BLaER1 treated with 17β-estradiol and CSF1 and Interleukin-3, amounts not matched to agents 10 nM and 100 nM (cell line): Measurements from ENCODE around the gene REEP6.

ENCODE experiments used
- H3K27ac ChIP-seq, 11 experiments: shearing (Covaris generic); formaldehyde crosslinking; 2 replicates each; pipeline ENCODE4 v1.8.1; 2022
- H3K27me3 ChIP-seq, 11 experiments: shearing (Covaris generic); formaldehyde crosslinking; 2 replicates each; pipeline ENCODE4 v1.8.1; 2022
- H3K36me3 ChIP-seq, 11 experiments: shearing (Covaris generic); formaldehyde crosslinking; 2 replicates each; pipeline ENCODE4 v1.8.1; 2022
- H3K4me1 ChIP-seq, 10 experiments: shearing (Covaris generic); formaldehyde crosslinking; 2 replicates each; pipeline ENCODE4 v1.8.1; 2022
- H3K4me2 ChIP-seq, 11 experiments: shearing (Covaris generic); formaldehyde crosslinking; 2 replicates each; pipeline ENCODE4 v1.8.1; 2022
- H3K4me3 ChIP-seq, 10 experiments: shearing (Covaris generic); formaldehyde crosslinking; 2 replicates each; pipeline ENCODE4 v1.8.1; 2022
- H3K9ac ChIP-seq, 11 experiments: shearing (Covaris generic); formaldehyde crosslinking; 2 replicates each; pipeline ENCODE4 v1.8.1; 2022
- H3K9me3 ChIP-seq, 11 experiments: shearing (Covaris generic); formaldehyde crosslinking; replicated peaks in 1 of 11; 2 replicates each; pipeline ENCODE4 v1.8.1; 2022
- H4K20me1 ChIP-seq, 11 experiments: shearing (Covaris generic); formaldehyde crosslinking; 2 replicates each; pipeline ENCODE4 v1.8.1; 2022
- Cebpa-rat ChIP-seq, 11 experiments: shearing (Covaris generic); IDR thresholded peaks; 2 replicates each; pipeline ENCODE4 v1.8.1; 2022

REEP6 gene

DNA sequence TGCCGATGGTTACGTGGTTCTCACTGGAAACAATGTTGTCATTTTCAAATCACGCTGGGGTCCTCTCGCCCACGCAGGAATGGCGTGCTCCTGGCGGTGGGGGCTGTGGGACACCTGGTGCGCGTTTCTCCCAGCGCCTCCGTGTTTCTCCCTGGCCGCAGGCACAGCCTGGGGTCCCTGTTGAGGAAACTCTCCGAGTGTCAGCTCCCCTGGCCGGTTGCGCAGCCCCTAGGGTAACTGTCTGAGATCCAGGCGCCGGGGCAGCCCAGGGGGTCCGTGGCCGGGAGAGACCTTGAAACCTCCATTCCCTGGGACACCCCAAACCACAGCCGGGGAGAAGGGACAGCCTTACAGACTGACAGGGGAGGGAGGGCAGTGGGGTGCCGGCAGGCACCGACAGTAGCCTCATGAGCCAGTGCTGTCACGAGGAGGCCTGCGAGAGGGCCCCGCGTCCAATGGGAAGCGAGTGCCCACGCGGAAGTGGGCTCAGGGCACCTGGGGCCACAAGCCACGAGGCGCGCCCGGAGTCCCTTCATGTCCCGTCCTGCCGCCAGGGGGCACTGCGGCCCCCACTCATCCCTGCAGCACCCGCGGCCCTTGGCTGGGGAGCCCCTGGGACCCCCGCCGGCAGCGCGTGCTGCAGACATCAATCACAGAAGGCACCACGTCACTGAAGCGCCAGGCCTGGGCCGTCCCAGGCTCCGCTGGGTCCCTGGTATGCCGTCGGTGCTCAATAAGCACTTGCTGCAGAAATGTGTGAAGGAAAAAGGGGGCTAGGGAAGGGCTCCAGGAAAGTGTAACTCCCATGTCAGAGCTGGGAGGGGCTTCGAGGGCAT lies 12.3 kb downstream of the REEP6 start:
- peaks cover 16 to 40% (median 23%) of the 10 kb centered on the region in 10 experiments for H3K4me1 ChIP-seq
- H3K27ac ChIP-seq, result 0 out of 22 replicates have a peak overlapping the region, but pooled peaks of 1 of the 11 experiments have one; percentile 20
- no peaks in the 10 kb centered on the region; a peak in 1 of 22 replicates for H4K20me1 ChIP-seq
- H3K4me2 ChIP-seq, result peak overlapping the region; percentile 19 to 80 (median 53); a peak in 21 of 22 replicates
- H3K9me3 ChIP-seq, result peaks cover 0 to 25% (median 9%) of the 10 kb centered on the region in 11 experiments; a peak in 15 of 22 replicates
- H3K4me3 ChIP-seq, result no peak overlapping the region; a peak in 1 of 20 replicates
- 0 out of 22 replicates have a peak overlapping the region, but pooled peaks of 1 of the 11 experiments have one; percentile 31 for H3K9ac ChIP-seq
- TF ChIP-seq Cebpa-rat (IDR thresholded peaks at IDR 0.05), result no peak
- no peaks in the 10 kb centered on the region for H3K36me3 ChIP-seq
- H3K27me3 ChIP-seq, result peaks cover 11 to 32% (median 26%) of the 10 kb centered on the region in 11 experiments; a peak in 21 of 22 replicates

- no peaks in the 10 kb centered on the region for H3K36me3 ChIP-seq
- peaks cover 14 to 42% (median 30%) of the 10 kb centered on the region in 10 experiments for H3K4me1 ChIP-seq
- H3K9ac ChIP-seq, result no peak overlapping the region
- no peak overlapping the region; a peak in 1 of 20 replicates for H3K4me3 ChIP-seq
- H3K27ac ChIP-seq, result no peak overlapping the region
- H3K4me2 ChIP-seq, result peak overlapping the region; percentile 19 to 80 (median 53); a peak in 20 of 22 replicates
- no peaks in the 10 kb centered on the region; a peak in 1 of 22 replicates for H4K20me1 ChIP-seq
- H3K9me3 ChIP-seq, result peaks cover 0 to 25% (median 9%) of the 10 kb centered on the region in 11 experiments; a peak in 15 of 22 replicates
- no peak for TF ChIP-seq Cebpa-rat (IDR thresholded peaks at IDR 0.05)
- H3K27me3 ChIP-seq, result peaks cover 11 to 32% (median 26%) of the 10 kb centered on the region in 11 experiments; a peak in 21 of 22 replicates
These were observed 13.2 kb downstream of the REEP6 start for GRCh38 chr19:1503925-1504773.

DNA sequence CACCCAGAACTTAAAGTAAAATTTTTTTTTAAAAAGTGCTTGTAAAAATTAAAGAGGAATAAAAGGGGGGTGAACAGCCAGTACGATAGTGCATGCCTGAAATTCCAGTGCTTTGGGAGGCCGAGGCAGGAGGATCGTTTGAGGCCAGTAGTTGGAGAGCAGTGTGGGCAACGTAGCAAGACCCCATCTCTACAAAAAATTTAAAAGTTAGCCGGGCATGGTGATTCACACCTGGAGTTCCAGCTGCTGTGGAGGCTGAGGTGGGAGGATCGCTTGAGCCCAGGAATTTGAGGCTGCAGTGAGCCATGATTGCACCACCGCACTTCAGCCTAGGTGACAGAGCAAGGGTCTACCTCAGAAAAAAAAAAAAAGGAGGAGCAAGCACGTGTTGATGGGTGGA lies 14.0 kb downstream of the REEP6 start:
- no peak overlapping the region for H3K4me3 ChIP-seq
- H3K9me3 ChIP-seq, result peaks cover 0 to 17% (median 5%) of the 10 kb centered on the region in 11 experiments; a peak in 15 of 22 replicates
- TF ChIP-seq Cebpa-rat (IDR thresholded peaks at IDR 0.05), result no peak

GRCh38 chr19:1505991-1506881 lies 15.3 kb downstream of the REEP6 start:
- Histone ChIP-seq H3K27me3 (peaks cover 27 to 48% (median 43%) of the 10 kb centered on the region in 11 experiments), H3K4me2 (peak overlapping the region in 3 of 11 experiments; percentile 74 to 80 (median 77); a peak in 1 of 22 replicates), H3K36me3 (no peaks in the 10 kb centered on the region), H3K27ac (no peak overlapping the region), H3K4me3 (no peak overlapping the region), H3K9me3 (peaks cover 0 to 13% (median 0%) of the 10 kb centered on the region in 11 experiments; a peak in 5 of 22 replicates), H3K4me1 (peaks cover 24 to 55% (median 46%) of the 10 kb centered on the region in 10 experiments), H3K9ac (no peak overlapping the region), H4K20me1 (peaks cover 0 to 11% (median 0%) of the 10 kb centered on the region in 11 experiments; a peak in 5 of 22 replicates)
- no peak for TF ChIP-seq Cebpa-rat (IDR thresholded peaks at IDR 0.05)

More for the DNA sequence above, 14.0 kb downstream of the REEP6 start:
- Histone ChIP-seq H3K4me1 (peaks cover 19 to 50% (median 38%) of the 10 kb centered on the region in 10 experiments), H4K20me1 (peaks cover 0 to 4% (median 0%) of the 10 kb centered on the region in 11 experiments; a peak in 2 of 22 replicates), H3K36me3 (no peaks in the 10 kb centered on the region), H3K27ac (no peak overlapping the region), H3K9ac (no peak overlapping the region), H3K4me2 (no peak overlapping the region), H3K27me3 (peaks cover 15 to 36% (median 31%) of the 10 kb centered on the region in 11 experiments; a peak in 21 of 22 replicates)

DNA sequence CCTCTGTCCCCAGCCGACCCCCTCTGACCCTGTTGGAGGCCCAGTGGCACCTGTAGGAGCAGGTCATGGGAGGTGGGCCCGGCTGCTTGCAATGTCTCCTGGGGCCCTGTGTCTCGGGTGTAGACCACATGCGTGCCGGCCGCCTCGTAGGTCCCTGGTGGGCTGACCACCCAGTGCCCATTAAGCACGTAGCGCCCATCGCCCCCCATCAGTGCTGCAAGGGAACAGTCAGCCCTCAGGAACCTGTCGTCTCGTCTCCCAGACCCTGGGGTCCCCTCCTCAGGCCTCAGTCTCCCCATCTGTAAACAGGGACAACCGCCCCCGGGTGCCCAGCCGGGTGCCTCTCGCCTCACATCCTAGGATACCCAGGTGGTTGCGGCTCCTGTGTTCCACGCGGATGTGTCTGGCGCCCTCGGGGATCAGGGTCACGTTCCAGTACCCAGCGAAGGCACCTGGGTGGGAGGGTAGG lies 16.2 kb downstream of the REEP6 start:
- peaks cover 24 to 59% (median 50%) of the 10 kb centered on the region in 10 experiments for H3K4me1 ChIP-seq
- H3K36me3 ChIP-seq, result no peaks in the 10 kb centered on the region
- H3K4me3 ChIP-seq, result peak overlapping the region in 8 of 10 experiments; percentile 34 to 69 (median 60); a peak in 17 of 20 replicates
- peak overlapping the region; percentile 63 to 85 (median 76); a peak in 21 of 22 replicates for H3K27ac ChIP-seq
- peaks cover 0 to 13% (median 0%) of the 10 kb centered on the region in 11 experiments; a peak in 5 of 22 replicates for H3K9me3 ChIP-seq
- no peak for TF ChIP-seq Cebpa-rat (IDR thresholded peaks at IDR 0.05)
- peak overlapping the region; percentile 40 to 80 (median 72); a peak in 18 of 22 replicates for H3K9ac ChIP-seq
- peaks cover 37 to 57% (median 49%) of the 10 kb centered on the region in 11 experiments for H3K27me3 ChIP-seq
- peak overlapping the region; percentile 74 to 91 (median 82) for H3K4me2 ChIP-seq
- H4K20me1 ChIP-seq, result peaks cover 0 to 13% (median 0%) of the 10 kb centered on the region in 11 experiments; a peak in 8 of 22 replicates

DNA sequence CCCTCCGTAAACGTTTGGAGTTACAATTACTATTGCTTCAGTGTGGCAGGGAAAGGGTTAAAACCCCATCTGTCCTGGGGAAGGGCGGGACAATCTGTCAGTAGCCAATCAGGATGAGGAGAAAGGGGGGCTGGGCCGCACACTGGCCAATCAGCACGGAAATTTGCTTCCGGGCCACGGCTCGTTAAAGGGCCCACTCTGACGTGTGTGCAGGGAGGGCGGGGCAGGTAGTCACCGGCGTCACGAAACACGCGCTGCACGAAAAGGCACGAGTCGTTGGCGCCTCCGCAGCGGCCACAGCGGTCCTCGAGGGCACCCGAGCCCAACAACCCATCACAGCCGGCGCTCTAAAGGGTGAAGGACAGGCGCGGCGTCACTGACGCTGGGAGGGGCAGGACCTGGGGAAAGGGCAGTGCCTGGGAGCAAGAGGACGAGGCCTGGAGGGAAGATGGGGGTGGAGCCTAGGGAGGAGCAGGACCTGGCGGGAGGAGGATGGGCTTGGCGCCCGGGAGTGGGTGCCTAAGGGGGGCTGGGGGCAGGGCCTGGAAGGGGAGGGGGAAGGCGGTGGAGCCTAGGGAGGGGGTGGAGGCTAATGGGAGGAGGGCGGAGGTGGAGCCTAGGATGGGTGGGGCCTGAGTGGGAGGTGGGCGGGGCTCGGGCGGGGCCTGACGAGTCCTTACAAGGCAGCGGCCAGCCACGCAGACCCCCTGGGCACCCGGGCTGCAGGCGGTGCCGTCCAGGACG lies 17.0 kb downstream of the REEP6 start:
- peak overlapping the region; percentile 51 to 69 (median 60) for H3K4me3 ChIP-seq
- H3K9ac ChIP-seq, result peak overlapping the region; percentile 54 to 80 (median 76)
- no peak for TF ChIP-seq Cebpa-rat (IDR thresholded peaks at IDR 0.05)
- no peaks in the 10 kb centered on the region for H3K36me3 ChIP-seq
- H3K27me3 ChIP-seq, result peaks cover 44 to 57% (median 51%) of the 10 kb centered on the region in 11 experiments
- H3K9me3 ChIP-seq, result peaks cover 0 to 13% (median 0%) of the 10 kb centered on the region in 11 experiments; a peak in 5 of 22 replicates
- H3K27ac ChIP-seq, result peak overlapping the region; percentile 65 to 85 (median 76); a peak in 21 of 22 replicates
- peaks cover 0 to 14% (median 3%) of the 10 kb centered on the region in 11 experiments; a peak in 8 of 22 replicates for H4K20me1 ChIP-seq
- H3K4me2 ChIP-seq, result peak overlapping the region; percentile 77 to 91 (median 85)
- peaks cover 24 to 57% (median 51%) of the 10 kb centered on the region in 10 experiments for H3K4me1 ChIP-seq

DNA sequence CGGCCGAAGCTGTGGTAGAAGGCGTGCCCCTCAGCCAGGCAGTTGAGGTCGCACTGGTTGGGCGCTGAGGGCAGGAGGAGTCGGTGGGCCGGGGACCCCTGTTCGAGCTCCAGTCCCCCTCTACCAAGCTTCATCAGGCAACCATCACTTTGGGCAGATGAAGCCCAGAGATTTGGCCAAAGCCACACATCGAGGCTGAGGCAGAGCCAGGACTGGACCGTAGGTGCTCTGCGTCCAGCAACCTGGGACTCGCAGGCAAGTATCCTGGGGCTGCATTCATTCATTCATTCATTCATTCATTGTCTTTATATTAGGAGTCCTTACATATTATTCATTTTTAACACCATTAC lies 17.5 kb downstream of the REEP6 start:
- Histone ChIP-seq H3K36me3 (no peaks in the 10 kb centered on the region), H3K27ac (no peak overlapping the region), H3K9me3 (peaks cover 0 to 13% (median 0%) of the 10 kb centered on the region in 11 experiments; a peak in 5 of 22 replicates), H3K4me3 (peak overlapping the region; percentile 41 to 69 (median 60); a peak in 19 of 20 replicates), H3K4me1 (peaks cover 19 to 55% (median 46%) of the 10 kb centered on the region in 10 experiments), H3K27me3 (peaks cover 44 to 57% (median 51%) of the 10 kb centered on the region in 11 experiments), H4K20me1 (peaks cover 0 to 14% (median 4%) of the 10 kb centered on the region in 11 experiments; a peak in 8 of 22 replicates), H3K9ac (peak overlapping the region in 5 of 11 experiments; percentile 9 to 78 (median 41); a peak in 5 of 22 replicates), H3K4me2 (peak overlapping the region; percentile 73 to 91 (median 85))
- TF ChIP-seq Cebpa-rat (IDR thresholded peaks at IDR 0.05), result no peak
